ENCODE data around the gene ZBTB1. TPM values are rescaled to one million over a fixed set of nuclear protein-coding genes. Genes with fewer than 3 reads are reported as not detected.

The ZBTB1 gene
- polyA plus RNA-seq, 1 donor, result 28.6 TPM

DNA sequence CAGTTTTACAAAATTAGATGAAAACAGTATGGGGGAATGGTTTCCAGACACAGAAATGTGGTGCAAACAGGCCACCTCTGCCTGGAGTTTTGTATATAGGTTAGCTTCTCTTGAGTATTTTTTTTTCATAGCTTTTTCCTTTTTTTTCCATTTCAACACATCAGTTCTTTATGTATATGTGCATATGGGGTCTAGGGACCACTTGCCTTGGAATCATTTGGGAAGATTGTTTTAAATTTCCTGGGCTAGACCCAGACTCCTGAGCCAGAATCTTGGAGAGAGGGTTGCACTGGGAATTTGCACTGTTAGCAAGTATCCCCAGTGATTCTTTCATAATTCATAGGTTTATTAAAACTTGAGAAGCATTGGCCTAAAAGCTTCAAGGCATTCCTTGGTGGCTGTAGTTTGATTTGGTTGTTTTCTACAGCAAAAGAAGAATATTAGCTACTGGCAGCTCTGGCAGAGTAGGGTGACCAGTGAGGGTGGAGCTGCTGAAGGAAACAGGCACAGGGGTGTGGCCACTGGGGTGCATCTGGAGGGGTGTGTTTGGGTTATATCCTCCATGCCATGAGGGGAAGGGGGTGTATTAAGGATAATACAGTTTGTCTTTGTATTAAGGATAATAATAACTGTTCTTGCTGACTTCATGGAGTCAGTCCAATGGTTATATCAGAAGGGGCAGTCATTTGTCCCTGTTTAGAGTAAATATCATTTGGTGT lies 68.0 kb downstream of the ZBTB1 start:
- DNase-seq, result peak; percentile 24

DNA sequence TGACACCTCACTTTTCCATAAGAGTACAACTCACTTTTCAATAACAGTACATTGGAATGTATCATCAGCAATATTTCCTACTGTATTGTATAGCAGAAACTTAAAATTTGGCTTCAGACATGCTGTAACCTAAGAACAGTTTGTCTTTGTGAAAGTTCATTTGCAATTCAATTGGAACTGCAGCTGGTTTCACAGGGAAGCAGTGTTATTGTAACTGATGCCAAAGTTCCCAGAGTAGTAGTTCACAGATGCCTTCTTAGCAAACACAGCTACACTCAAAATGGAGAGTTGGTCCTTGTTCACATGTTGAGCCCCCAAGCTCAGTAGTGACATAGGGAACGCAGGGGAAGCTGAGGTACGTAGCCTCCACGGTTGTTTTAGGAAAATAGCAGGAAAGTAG lies 68.5 kb downstream of the ZBTB1 start:
- DNase-seq, result peak; percentile 71

Other genes starting within 250 kb of the ZBTB1 start
- 0.41 TPM for gene ESR2, start 210.4 kb upstream of the ZBTB1 start, polyA plus RNA-seq (ENCODE audit: insufficient read length)
- gene MTHFD1, start 116.4 kb upstream of the ZBTB1 start, polyA plus RNA-seq (ENCODE audit: insufficient read length), result 45.7 TPM
- 0.45 TPM for gene AKAP5, start 39.3 kb upstream of the ZBTB1 start, polyA plus RNA-seq (ENCODE audit: insufficient read length)
- 7.8 TPM for gene ZBTB25, start 932 bp upstream of the ZBTB1 start, polyA plus RNA-seq (ENCODE audit: insufficient read length)
- gene HSPA2, start 36.0 kb downstream of the ZBTB1 start, polyA plus RNA-seq (ENCODE audit: insufficient read length), result 6.0 TPM
- gene PPP1R36, start 45.2 kb downstream of the ZBTB1 start, polyA plus RNA-seq (ENCODE audit: insufficient read length), result not detected
- 24.8 TPM for gene PLEKHG3, start 199.7 kb downstream of the ZBTB1 start, polyA plus RNA-seq (ENCODE audit: insufficient read length)